K562 (cell line): Measurements from ENCODE around the gene GNG7. TPM values are rescaled to one million over a fixed set of nuclear protein-coding genes. Genes with fewer than 3 reads are reported as not detected.

ENCODE experiments used
- CCNT2 ChIP-seq: IDR thresholded peaks from 2 replicates; pipeline ENCODE4 v1.6.1; 2011; ENCODE audit warnings: borderline replicate concordance, low read depth, mild to moderate bottlenecking, moderate library complexity, mixed read lengths, low read length; ENCODE audit not compliant: insufficient read length; ENCODE audit errors: extremely low read depth
- E2F5 ChIP-seq: sonication (generic); formaldehyde crosslinking; IDR thresholded peaks from 2 replicates; pipeline ENCODE4 v1.8.0; 2022; ENCODE audit warnings: mild to moderate bottlenecking, missing genetic modification reagents
- ERF ChIP-seq: fragments of 450-650 bp; formaldehyde crosslinking; IDR thresholded peaks from 2 replicates; pipeline ENCODE4 v1.4.0; 2020; ENCODE audit warnings: mild to moderate bottlenecking, mixed read lengths
- GTF2E2 ChIP-seq: fragments of 200-800 bp; sonication (Bioruptor generic); IDR thresholded peaks from 2 replicates; pipeline ENCODE4 v1.6.1; 2016; ENCODE audit warnings: missing genetic modification characterization, missing compliant biosample characterization
- HBP1 ChIP-seq: fragments of 450-650 bp; formaldehyde crosslinking; IDR thresholded peaks from 2 replicates; pipeline ENCODE4 v1.4.0; 2022; ENCODE audit warnings: missing genetic modification characterization
- MCM7 ChIP-seq, 2 experiments: fragments of 450-650 bp; IDR thresholded peaks; 2 replicates each; pipeline ENCODE4 v1.6.1; 2016 to 2018
- NCOA6 ChIP-seq: fragments of 450-650 bp; IDR thresholded peaks from 2 replicates; pipeline ENCODE4 v1.6.1; 2017; ENCODE audit warnings: mild to moderate bottlenecking
- POLR2G ChIP-seq: fragments of 200-400 bp; formaldehyde crosslinking; IDR thresholded peaks from 2 replicates; pipeline ENCODE4 v1.6.1; 2017; ENCODE audit warnings: low read depth, mild to moderate bottlenecking, antibody characterized with exemption, low read length, moderate library complexity
- POLR3A ChIP-seq: IDR thresholded peaks from 2 replicates; pipeline ENCODE4 v1.6.1; 2011; ENCODE audit warnings: borderline replicate concordance, mild to moderate bottlenecking, moderate library complexity; ENCODE audit not compliant: insufficient read length, insufficient read depth; ENCODE audit errors: extremely low read depth
- SMAD4 ChIP-seq: fragments of 250-450 bp; sonication (Bioruptor Pico); conservative IDR thresholded peaks from 2 replicates; pipeline ENCODE4 v1.8.0; 2021; ENCODE audit warnings: inconsistent platforms, mild to moderate bottlenecking, moderate library complexity
- SMARCB1 ChIP-seq: IDR thresholded peaks from 2 replicates; pipeline ENCODE4 v1.6.1; 2011; ENCODE audit warnings: improper control_type of control experiment, low read depth; ENCODE audit not compliant: insufficient read length
- SNAPC5 ChIP-seq: fragments of 250-450 bp; sonication (Bioruptor Pico); IDR thresholded peaks from 2 replicates; pipeline ENCODE4 v1.8.0; 2021; ENCODE audit warnings: moderate library complexity, mild to moderate bottlenecking, inconsistent platforms
- SOX6 ChIP-seq: fragments of 450-650 bp; IDR thresholded peaks from 2 replicates; pipeline ENCODE4 v1.6.1; 2014; ENCODE audit warnings: mild to moderate bottlenecking
- TAF7 ChIP-seq: fragments of 450-650 bp; IDR thresholded peaks from 2 replicates; pipeline ENCODE4 v1.6.1; 2016; ENCODE audit warnings: missing genetic modification characterization, missing compliant biosample characterization
- TBP ChIP-seq: optimal IDR thresholded peaks from 2 replicates; pipeline ENCODE3; 2011; ENCODE audit warnings: low read depth, low read length, improper control_type of control experiment
- TGIF2 ChIP-seq: sonication (generic); formaldehyde crosslinking; IDR thresholded peaks from 2 replicates; pipeline ENCODE4 v1.8.1; 2022; ENCODE audit warnings: mild to moderate bottlenecking, missing genetic modification reagents, moderate library complexity
- ZFX ChIP-seq: sonication (generic); formaldehyde crosslinking; IDR thresholded peaks from 2 replicates; pipeline ENCODE4 v1.8.0; 2022; ENCODE audit warnings: mild to moderate bottlenecking, missing genetic modification reagents, moderate library complexity
- ZNF217 ChIP-seq: sonication (generic); formaldehyde crosslinking; IDR thresholded peaks from 2 replicates; pipeline ENCODE4 v1.8.0; 2022; ENCODE audit warnings: mild to moderate bottlenecking, missing genetic modification reagents
- ZNF445 ChIP-seq: fragments of 250-450 bp; sonication (Bioruptor Pico); IDR thresholded peaks from 2 replicates; pipeline ENCODE4 v1.4.0; 2020; ENCODE audit warnings: low read depth, mild to moderate bottlenecking, moderate library complexity
- ZNF668 ChIP-seq: fragments of 250-450 bp; sonication (Bioruptor Pico); IDR thresholded peaks from 2 replicates; pipeline ENCODE4 v1.8.0; 2022; ENCODE audit warnings: mild to moderate bottlenecking, inconsistent platforms
- polyA plus RNA-seq, 8 experiments: library from polyadenylated mRNA; depleted of rRNA in 4 of 8; stranded (reverse) in 5 of 8; unstranded in 3 of 8; fragments of >200 nt; fragmentation: Nextera tagmentation in 2 of 8; fragmentation: Illumina TruSeq in 1 of 8; extraction: Ambion mirVana in 2 of 8; extraction: Trizol in 1 of 8; gene quantifications; 2 replicates each; pipeline versions ENCODE4 v1.2.1 to v1.2.3, GENCODE V29; 2011 to 2014; ENCODE audit warnings: inconsistent platforms in 1 of 8, missing spikeins in 1 of 8
- total RNA-seq, 7 experiments: library from RNA; depleted of rRNA in 6 of 7; stranded (reverse); fragments of >200 nt in 6 of 7; fragmentation: Illumina TruSeq in 2 of 7; extraction: Trizol in 2 of 7; gene quantifications; 2 replicates each; pipeline versions ENCODE4 v1.2.1 to v1.2.3, GENCODE V29; 2011 to 2021; ENCODE audit warnings: low replicate concordance in 1 of 7
- TF ChIP-seq, protein P1 (sequence below): fragments of 250-450 bp; sonication (Bioruptor Pico); IDR thresholded peaks from 2 replicates; pipeline ENCODE4 v1.4.0; 2020

Gene GNG7
- total and polyA plus RNA-seq, 9 of the 15 experiments (the other 6 are each of a cell fraction or from before 2014, with no cell fraction given) = 0.01 to 0.20 (median 0.06) TPM; not detected in 1

DNA sequence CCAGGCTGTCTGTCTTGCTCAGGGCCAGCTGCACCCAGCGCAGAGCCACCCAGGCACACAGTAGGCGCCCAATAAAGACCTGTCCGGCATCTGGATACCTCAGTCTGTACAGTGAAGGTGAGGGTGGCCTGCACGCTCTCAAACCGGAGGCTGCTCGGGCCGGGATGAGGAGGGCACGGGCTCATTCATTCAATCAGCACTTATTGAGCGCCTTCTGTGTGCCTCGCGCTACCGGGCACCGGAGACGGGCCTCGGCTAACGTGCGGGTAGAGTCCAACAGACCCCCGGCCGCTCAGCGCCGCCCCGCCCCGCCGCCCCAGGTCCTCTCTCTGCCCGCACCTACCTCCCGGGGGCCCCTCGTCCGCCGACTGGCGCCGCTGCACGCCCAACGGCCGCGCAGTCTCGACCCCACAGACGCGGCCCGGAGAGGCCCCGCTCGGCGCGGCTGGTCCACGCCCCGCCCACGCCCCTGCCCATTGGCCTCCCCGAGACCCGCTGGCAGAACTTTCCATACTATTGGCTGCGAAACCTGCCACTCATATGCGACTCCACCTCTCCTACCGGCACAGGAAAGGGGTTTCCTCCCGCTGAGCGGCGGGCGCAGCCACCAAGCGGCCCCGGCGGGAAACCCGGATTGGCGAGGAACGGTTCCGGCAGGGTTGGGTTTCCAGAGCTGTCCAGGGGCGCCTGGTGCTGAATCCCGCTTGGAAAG, 37.3 kb upstream of the GNG7 start, which contains the start of gene SLC39A3 (continued):
- TF ChIP-seq, protein P1, sequence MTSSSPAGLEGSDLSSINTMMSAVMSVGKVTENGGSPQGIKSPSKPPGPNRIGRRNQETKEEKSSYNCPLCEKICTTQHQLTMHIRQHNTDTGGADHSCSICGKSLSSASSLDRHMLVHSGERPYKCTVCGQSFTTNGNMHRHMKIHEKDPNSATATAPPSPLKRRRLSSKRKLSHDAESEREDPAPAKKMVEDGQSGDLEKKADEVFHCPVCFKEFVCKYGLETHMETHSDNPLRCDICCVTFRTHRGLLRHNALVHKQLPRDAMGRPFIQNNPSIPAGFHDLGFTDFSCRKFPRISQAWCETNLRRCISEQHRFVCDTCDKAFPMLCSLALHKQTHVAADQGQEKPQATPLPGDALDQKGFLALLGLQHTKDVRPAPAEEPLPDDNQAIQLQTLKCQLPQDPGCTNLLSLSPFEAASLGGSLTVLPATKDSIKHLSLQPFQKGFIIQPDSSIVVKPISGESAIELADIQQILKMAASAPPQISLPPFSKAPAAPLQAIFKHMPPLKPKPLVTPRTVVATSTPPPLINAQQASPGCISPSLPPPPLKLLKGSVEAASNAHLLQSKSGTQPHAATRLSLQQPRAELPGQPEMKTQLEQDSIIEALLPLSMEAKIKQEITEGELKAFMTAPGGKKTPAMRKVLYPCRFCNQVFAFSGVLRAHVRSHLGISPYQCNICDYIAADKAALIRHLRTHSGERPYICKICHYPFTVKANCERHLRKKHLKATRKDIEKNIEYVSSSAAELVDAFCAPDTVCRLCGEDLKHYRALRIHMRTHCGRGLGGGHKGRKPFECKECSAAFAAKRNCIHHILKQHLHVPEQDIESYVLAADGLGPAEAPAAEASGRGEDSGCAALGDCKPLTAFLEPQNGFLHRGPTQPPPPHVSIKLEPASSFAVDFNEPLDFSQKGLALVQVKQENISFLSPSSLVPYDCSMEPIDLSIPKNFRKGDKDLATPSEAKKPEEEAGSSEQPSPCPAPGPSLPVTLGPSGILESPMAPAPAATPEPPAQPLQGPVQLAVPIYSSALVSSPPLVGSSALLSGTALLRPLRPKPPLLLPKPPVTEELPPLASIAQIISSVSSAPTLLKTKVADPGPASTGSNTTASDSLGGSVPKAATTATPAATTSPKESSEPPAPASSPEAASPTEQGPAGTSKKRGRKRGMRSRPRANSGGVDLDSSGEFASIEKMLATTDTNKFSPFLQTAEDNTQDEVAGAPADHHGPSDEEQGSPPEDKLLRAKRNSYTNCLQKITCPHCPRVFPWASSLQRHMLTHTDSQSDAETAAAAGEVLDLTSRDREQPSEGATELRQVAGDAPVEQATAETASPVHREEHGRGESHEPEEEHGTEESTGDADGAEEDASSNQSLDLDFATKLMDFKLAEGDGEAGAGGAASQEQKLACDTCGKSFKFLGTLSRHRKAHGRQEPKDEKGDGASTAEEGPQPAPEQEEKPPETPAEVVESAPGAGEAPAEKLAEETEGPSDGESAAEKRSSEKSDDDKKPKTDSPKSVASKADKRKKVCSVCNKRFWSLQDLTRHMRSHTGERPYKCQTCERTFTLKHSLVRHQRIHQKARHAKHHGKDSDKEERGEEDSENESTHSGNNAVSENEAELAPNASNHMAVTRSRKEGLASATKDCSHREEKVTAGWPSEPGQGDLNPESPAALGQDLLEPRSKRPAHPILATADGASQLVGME (CRISPR knock-in tag) = 0 out of 2 replicates have a peak, but pooled peaks have one; percentile 48
- TF ChIP-seq TAF7 (tag) = no peak
- TF ChIP-seq SOX6 = peak; percentile 61; the same call in 1 of the 2 replicates
- TF ChIP-seq SMAD4 (CRISPR knock-in tag) = peak; percentile 95
- TF ChIP-seq MCM7 (IDR thresholded peaks at IDR 0.05) = no peak
- TF ChIP-seq ZNF445 (CRISPR knock-in tag) = peak; percentile 68; the same call in 1 of the 2 replicates
- TF ChIP-seq TBP = peak; percentile 56
- TF ChIP-seq TGIF2 (CRISPR knock-in tag) = peak; percentile 90
- TF ChIP-seq E2F5 (CRISPR knock-in tag) = peak; percentile 89
- TF ChIP-seq POLR2G = peak; percentile 95
- TF ChIP-seq ERF (CRISPR knock-in tag) = peak; percentile 73; the same call in 1 of the 2 replicates
- TF ChIP-seq POLR3A = no peak
- no peak for TF ChIP-seq ZNF217 (CRISPR knock-in tag)
- no peak for TF ChIP-seq NCOA6
- peak; percentile 45; the same call in 1 of the 2 replicates for TF ChIP-seq ZFX
- no peak for TF ChIP-seq SMARCB1
- TF ChIP-seq SNAPC5 (CRISPR knock-in tag) = no peak
- peak; percentile 53; the same call in 1 of the 2 replicates for TF ChIP-seq HBP1 (CRISPR knock-in tag)
- TF ChIP-seq CCNT2 = peak; percentile 58
- TF ChIP-seq GTF2E2 (tag) = no peak
- peak; percentile 93 for TF ChIP-seq ZNF668 (CRISPR knock-in tag)
